ENCODE data around the gene NTHL1. TPM values are rescaled to one million over a fixed set of nuclear protein-coding genes. Genes with fewer than 3 reads are reported as not detected.
"Not testable (repeated sequence)": the region's sequence is repeated elsewhere in the genome, so short reads cannot be mapped to it uniquely, and the experiment has no call there.

Gene NTHL1
- total RNA-seq, 1 donor from 2014 or later = 22.6 TPM

GRCh38 chr16:2043667-2044451 lies 3.8 kb downstream of the NTHL1 start:
- DNase-seq (ENCODE audit: extremely low read depth, low read depth, low spot score) = no peak

- DNase-seq (ENCODE audit: extremely low read depth, low read depth, low spot score) = no peak
Measured at GRCh38 chr16:2042986-2043666, 4.5 kb downstream of the NTHL1 start.

GRCh38 chr16:2042171-2042985 lies 5.3 kb downstream of the NTHL1 start:
- DNase-seq (ENCODE audit: extremely low read depth, low read depth, low spot score) = no peak

- no peak for DNase-seq (ENCODE audit: extremely low read depth, low read depth, low spot score)
Measured at GRCh38 chr16:2040787-2041522, 6.7 kb downstream of the NTHL1 start.

GRCh38 chr16:2040041-2040786 lies 7.4 kb downstream of the NTHL1 start:
- no peak for DNase-seq (ENCODE audit: extremely low read depth, low read depth, low spot score)

GRCh38 chr16:2039274-2040031 lies 8.2 kb downstream of the NTHL1 start:
- DNase-seq (ENCODE audit: extremely low read depth, low read depth, low spot score) = no peak

- no peak for DNase-seq (ENCODE audit: extremely low read depth, low read depth, low spot score)
Measured at GRCh38 chr16:2038382-2039231, 9.0 kb downstream of the NTHL1 start.

- DNase-seq (ENCODE audit: extremely low read depth, low read depth, low spot score) = no peak
Measured at GRCh38 chr16:2037647-2038381, 9.8 kb downstream of the NTHL1 start.

GRCh38 chr16:2037115-2037514 lies 10.5 kb downstream of the NTHL1 start:
- DNase-seq (ENCODE audit: extremely low read depth, low read depth, low spot score) = no peak

- DNase-seq (ENCODE audit: extremely low read depth, low read depth, low spot score) = no peak
Measured at GRCh38 chr16:2036200-2036966, 11.3 kb downstream of the NTHL1 start.

- DNase-seq (ENCODE audit: extremely low read depth, low read depth, low spot score) = no peak
Measured at GRCh38 chr16:2035431-2036199, 12.0 kb downstream of the NTHL1 start.

GRCh38 chr16:2034696-2035430 lies 12.8 kb downstream of the NTHL1 start:
- no peak for DNase-seq (ENCODE audit: extremely low read depth, low read depth, low spot score)

GRCh38 chr16:2033909-2034695 lies 13.5 kb downstream of the NTHL1 start:
- not testable (repeated sequence) for DNase-seq (ENCODE audit: extremely low read depth, low read depth, low spot score)

- DNase-seq (ENCODE audit: extremely low read depth, low read depth, low spot score) = no peak
Measured at GRCh38 chr16:2033057-2033908, 14.4 kb downstream of the NTHL1 start.

Measured in glomerular endothelial cell (primary cell).